Lower leg skin (tissue), 3 donors: ENCODE measurements around the gene HLA-DMA.

Experiments
- POLR2A ChIP-seq, 2 donors: fragments of 450-650 bp; IDR thresholded peaks; one replicate each; pipeline ENCODE4 v1.6.1; 2016 to 2017; ENCODE audit warnings: antibody characterized with exemption in 2 of 2, mild to moderate bottlenecking in 1 of 2, moderate library complexity in 1 of 2
- TF ChIP-seq, protein P1 (sequence below), 3 donors: fragments of 450-650 bp; IDR thresholded peaks; one replicate each; pipeline ENCODE4 v1.5.1; 2016; ENCODE audit warnings: antibody characterized with exemption in 3 of 3, mild to moderate bottlenecking in 3 of 3, moderate library complexity in 2 of 3

DNA sequence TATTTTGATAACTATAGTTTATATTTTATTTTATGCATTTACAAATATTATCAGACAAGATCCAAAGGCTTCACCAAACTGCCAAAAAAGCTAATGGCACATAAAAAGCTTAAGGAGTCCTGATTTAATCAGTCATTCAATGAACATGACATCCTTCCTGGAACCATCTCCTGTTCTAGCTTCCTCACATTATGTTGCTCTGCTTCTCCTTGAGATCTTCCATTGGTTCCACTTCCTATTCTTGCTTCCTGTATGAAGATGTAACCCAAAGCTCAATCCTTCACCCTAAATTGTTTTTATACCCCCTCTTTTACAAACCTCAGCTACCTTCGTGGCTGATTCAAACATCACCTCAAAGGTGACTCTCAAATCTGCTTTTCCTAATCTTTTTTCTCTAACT lies 11.0 kb upstream of the HLA-DMA start:
- TF ChIP-seq, protein P1, sequence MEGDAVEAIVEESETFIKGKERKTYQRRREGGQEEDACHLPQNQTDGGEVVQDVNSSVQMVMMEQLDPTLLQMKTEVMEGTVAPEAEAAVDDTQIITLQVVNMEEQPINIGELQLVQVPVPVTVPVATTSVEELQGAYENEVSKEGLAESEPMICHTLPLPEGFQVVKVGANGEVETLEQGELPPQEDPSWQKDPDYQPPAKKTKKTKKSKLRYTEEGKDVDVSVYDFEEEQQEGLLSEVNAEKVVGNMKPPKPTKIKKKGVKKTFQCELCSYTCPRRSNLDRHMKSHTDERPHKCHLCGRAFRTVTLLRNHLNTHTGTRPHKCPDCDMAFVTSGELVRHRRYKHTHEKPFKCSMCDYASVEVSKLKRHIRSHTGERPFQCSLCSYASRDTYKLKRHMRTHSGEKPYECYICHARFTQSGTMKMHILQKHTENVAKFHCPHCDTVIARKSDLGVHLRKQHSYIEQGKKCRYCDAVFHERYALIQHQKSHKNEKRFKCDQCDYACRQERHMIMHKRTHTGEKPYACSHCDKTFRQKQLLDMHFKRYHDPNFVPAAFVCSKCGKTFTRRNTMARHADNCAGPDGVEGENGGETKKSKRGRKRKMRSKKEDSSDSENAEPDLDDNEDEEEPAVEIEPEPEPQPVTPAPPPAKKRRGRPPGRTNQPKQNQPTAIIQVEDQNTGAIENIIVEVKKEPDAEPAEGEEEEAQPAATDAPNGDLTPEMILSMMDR (IDR thresholded peaks at IDR 0.05) = no peak
- TF ChIP-seq POLR2A (IDR thresholded peaks at IDR 0.05) = no peak
